ENCODE data around the gene TMEM233. TPM values are rescaled to one million over a fixed set of nuclear protein-coding genes. Genes with fewer than 3 reads are reported as not detected.

TMEM233 gene
- total RNA-seq, 1 experiment from 2014 or later, result not detected

DNA sequence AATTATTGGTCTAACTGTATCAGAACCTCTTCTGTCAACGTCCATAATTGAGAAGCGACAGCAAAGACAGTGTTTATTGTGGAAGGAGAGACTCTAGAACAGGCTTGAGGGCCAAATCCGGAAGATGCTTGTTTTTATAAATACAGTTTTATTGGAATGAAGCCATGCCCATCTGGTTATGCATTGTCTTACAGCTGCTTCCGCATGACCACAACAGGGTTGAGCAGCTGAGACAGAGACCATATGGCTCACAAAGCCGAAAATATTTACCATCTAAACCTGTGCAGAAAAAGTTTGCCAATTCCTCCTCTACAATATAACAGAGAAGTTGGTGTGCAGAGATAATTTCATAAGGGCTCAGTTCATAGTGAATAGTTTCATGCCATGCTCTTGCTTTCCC is 98.8 kb downstream of the TMEM233 start:
- BruUV-seq (replicated peaks), result no TSS peak
- intact Hi-C loops (cut with micrococcal nuclease), result no loop called here
- Histone ChIP-seq H3K79me2 (ENCODE audit: insufficient read depth, low read length) (no peaks in the 10 kb centered on the region), H3K27ac (ENCODE audit: low read depth, low read length) (no peak overlapping the region), H3K36me3 (ENCODE audit: control insufficient read depth in 1 of 2, insufficient read depth in 2 of 2, low read length in 2 of 2) (peaks cover 12% of the 10 kb centered on the region in 2 experiments; a peak in 3 of 4 replicates), H2AFZ (ENCODE audit: low read depth, low read length, poor library complexity, severe bottlenecking) (no peak overlapping the region), H3K9me2 (ENCODE audit: insufficient read depth) (no peaks in the 10 kb centered on the region), H3K9ac (ENCODE audit: low read length) (no peak overlapping the region), H3K27me3 (ENCODE audit: insufficient read depth, low read length) (no peaks in the 10 kb centered on the region), H3K4me3 (replicated peaks in 1 of 2; ENCODE audit: low read depth in 1 of 2, low read length in 2 of 2) (no peak overlapping the region), H3K4me2 (ENCODE audit: low read length) (no peak overlapping the region), H4K20me1 (ENCODE audit: insufficient read depth) (no peaks in the 10 kb centered on the region), H3K4me1 (ENCODE audit: control insufficient read depth in 1 of 2, insufficient read depth in 2 of 2, low read length in 2 of 2) (no peaks in the 10 kb centered on the region), H3K9me3 (ENCODE audit: control insufficient read depth in 1 of 2, insufficient read depth in 1 of 2, low read depth in 1 of 2, low read length in 2 of 2) (no peaks in the 10 kb centered on the region)
- RAD21 ChIA-PET (ENCODE audit: low non-redundant PET in 1 of 2, low total read pairs in 2 of 2, uncharacterized antibody in 2 of 2, unreplicated experiment in 2 of 2), result no interaction called here
- ATAC-seq (no peak), DNase-seq (ENCODE audit: low read depth, low spot score) (no peak)
- POLR2A ChIA-PET, result no interaction called here
- TF ChIP-seq TCF7L2 (IDR thresholded peaks at IDR 0.05; ENCODE audit: borderline replicate concordance, extremely low read depth, insufficient read depth, insufficient read length) (no peak), SIN3A (IDR thresholded peaks at IDR 0.05; ENCODE audit: low read depth) (no peak)
- CTCF ChIA-PET, result no interaction called here

Other genes starting within 250 kb of the TMEM233 start
- 25.0 TPM for gene PRKAB1, start 74.4 kb downstream of the TMEM233 start, total RNA-seq (2021; ENCODE audit: unreplicated experiment)